CD8-positive, alpha-beta memory T cell (primary cell): ENCODE measurements around the gene DPM1. TPM values are rescaled to one million over a fixed set of nuclear protein-coding genes. Genes with fewer than 3 reads are reported as not detected.

Experiments
- CTCF ChIA-PET: fragments of 350-600 bp; sonication (Branson Sonifier 250); formaldehyde crosslinking; loops from one replicate; lab custom pipeline; 2021; ENCODE audit warnings: antibody characterized with exemption; lab: Charles Lee
- POLR2A ChIA-PET: fragments of 350-600 bp; sonication (Branson Sonifier 250); formaldehyde crosslinking; loops from one replicate; lab custom pipeline; 2021; ENCODE audit warnings: antibody characterized with exemption; lab: Charles Lee
- DNase-seq, 5 donors: peaks; one replicate each; pipeline versions ENCODE4 v3.0.0 to v3.0.0-alpha.2; 2020 to 2022; ENCODE audit warnings: mixed read lengths in 1 of 5
- H3K27ac ChIP-seq: one replicate; pipeline ENCODE4 v1.7.0; 2013; ENCODE audit warnings: low read depth, mild to moderate bottlenecking, low read length, moderate library complexity
- H3K27me3 ChIP-seq: 2 replicates; pipeline ENCODE4 v1.7.0; 2013; ENCODE audit warnings: low read length, mild to moderate bottlenecking; ENCODE audit not compliant: insufficient read depth, poor library complexity, severe bottlenecking
- H3K36me3 ChIP-seq: 2 replicates; pipeline ENCODE4 v1.7.0; 2013; ENCODE audit warnings: mild to moderate bottlenecking, low read length, moderate library complexity; ENCODE audit not compliant: insufficient read depth
- H3K4me1 ChIP-seq: 2 replicates; pipeline ENCODE4 v1.7.0; 2013; ENCODE audit warnings: mild to moderate bottlenecking, low read length, moderate library complexity; ENCODE audit not compliant: insufficient read depth
- H3K4me3 ChIP-seq: 2 replicates; pipeline ENCODE4 v1.7.0; 2013; ENCODE audit warnings: mild to moderate bottlenecking, low read length
- H3K9me3 ChIP-seq: 2 replicates; pipeline ENCODE4 v1.7.0; 2013; ENCODE audit warnings: mild to moderate bottlenecking, low read length
- H3K27ac Mint-ChIP-seq, 8 donors: one replicate each; pipeline ENCODE4 v1.8.0; 2020 to 2021; ENCODE audit warnings: mixed read lengths in 8 of 8, mild to moderate bottlenecking in 6 of 8, inconsistent platforms in 3 of 8, moderate library complexity in 3 of 8
- H3K27me3 Mint-ChIP-seq, 2 donors: one replicate each; pipeline ENCODE4 v1.8.0; 2020 to 2021; ENCODE audit warnings: mixed read lengths in 2 of 2, mild to moderate bottlenecking in 1 of 2, moderate library complexity in 1 of 2
- H3K36me3 Mint-ChIP-seq, 3 donors: one replicate each; pipeline ENCODE4 v1.8.0; 2020 to 2021; ENCODE audit warnings: mixed read lengths in 3 of 3, inconsistent platforms in 1 of 3, mild to moderate bottlenecking in 1 of 3
- H3K4me1 Mint-ChIP-seq, 3 donors: one replicate each; pipeline ENCODE4 v1.8.0; 2020 to 2021; ENCODE audit warnings: mixed read lengths in 3 of 3, inconsistent platforms in 1 of 3, mild to moderate bottlenecking in 1 of 3
- H3K4me3 Mint-ChIP-seq, 7 donors: one replicate each; pipeline ENCODE4 v1.8.0; 2020 to 2021; ENCODE audit warnings: mixed read lengths in 7 of 7, mild to moderate bottlenecking in 6 of 7, moderate library complexity in 4 of 7, inconsistent platforms in 2 of 7
- H3K9me3 Mint-ChIP-seq, 5 donors: one replicate each; pipeline ENCODE4 v1.8.0; 2020 to 2022; ENCODE audit warnings: mixed read lengths in 5 of 5, mild to moderate bottlenecking in 3 of 5, moderate library complexity in 2 of 5, inconsistent platforms in 1 of 5
- polyA plus RNA-seq: library from polyadenylated mRNA; unstranded; fragments of 300-500 nt; fragmentation: Illumina TruSeq; gene quantifications from one replicate; pipeline ENCODE4 v1.2.3, GENCODE V29; 2021
- total RNA-seq, 2 experiments: library from RNA; stranded (reverse); gene quantifications; one replicate each; pipeline ENCODE4 v1.2.3, GENCODE V29; 2021

Gene DPM1
- total and polyA plus RNA-seq, 3 experiments from 2014 or later, result 65.6 to 77.9 (median 75.1) TPM

DNA sequence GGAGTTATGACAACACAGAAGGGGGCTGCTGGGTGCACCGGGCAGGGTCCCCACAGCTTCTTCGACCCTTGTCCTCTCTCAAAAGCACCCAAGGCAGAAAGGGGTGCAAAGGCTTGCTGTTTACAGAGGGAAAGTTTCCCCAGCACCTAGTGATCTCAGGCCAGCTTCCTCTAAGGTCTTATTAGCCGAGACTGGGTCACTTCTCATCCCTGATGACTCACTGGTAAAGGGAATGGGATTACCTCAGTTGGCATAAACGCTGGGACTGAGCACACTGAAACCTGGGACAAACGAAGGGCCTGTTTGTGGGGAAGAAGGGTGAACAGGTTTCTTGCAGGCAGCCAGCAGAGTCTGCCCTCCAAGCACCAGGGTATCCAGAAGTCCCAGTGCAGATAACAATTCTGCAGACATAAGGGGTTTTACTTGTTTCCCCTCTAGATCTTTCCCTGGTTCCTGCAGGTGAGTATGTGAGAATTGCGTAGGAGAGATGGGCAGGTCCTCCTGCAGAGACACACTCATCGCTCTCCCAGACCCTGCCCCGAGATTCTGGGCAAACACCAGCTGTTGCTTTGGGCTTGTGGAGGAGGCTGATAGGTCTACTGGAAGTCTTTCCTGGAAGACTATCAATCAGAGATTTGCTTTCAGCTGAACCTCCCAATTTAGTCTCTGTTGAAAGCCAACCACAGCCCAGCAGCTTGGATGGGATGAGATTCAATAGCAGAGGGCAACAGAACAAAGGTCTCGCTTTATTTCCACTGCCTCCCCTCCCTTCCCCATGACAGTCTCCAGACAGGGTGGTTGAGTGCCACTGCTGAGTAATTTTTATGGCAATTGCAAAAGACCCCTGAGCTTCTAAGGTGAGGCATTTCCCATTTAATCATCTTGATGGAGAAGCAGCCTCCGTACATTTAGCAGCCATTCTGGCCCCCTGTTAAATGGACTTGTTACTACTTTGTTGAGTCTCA is 38.9 kb upstream of the DPM1 start:
- Histone ChIP-seq H3K4me3 (no peak overlapping the region), H3K36me3 (no peaks in the 10 kb centered on the region), H3K27ac (no peak overlapping the region), H3K4me1 (no peaks in the 10 kb centered on the region), H3K9me3 (no peaks in the 10 kb centered on the region), H3K27me3 (peaks cover 4% of the 10 kb centered on the region)
- no peak overlapping the region for H3K4me3 Mint-ChIP-seq
- ChIA-PET CTCF (interaction anchor here (1.3 to 3.1 kb wide), 2 partner anchors 10 to 16 kb away, joined by 5 to 16 read pairs; no protein-coding TSS in a partner anchor), POLR2A (no interaction called here)
- peaks cover 0 to 2% (median 0%) of the 10 kb centered on the region in 3 donors for H3K4me1 Mint-ChIP-seq
- peaks cover 20 to 39% of the 10 kb centered on the region in 2 donors for H3K27me3 Mint-ChIP-seq
- H3K9me3 Mint-ChIP-seq, result no peaks in the 10 kb centered on the region
- DNase-seq, result no peak
- no peaks in the 10 kb centered on the region for H3K36me3 Mint-ChIP-seq
- H3K27ac Mint-ChIP-seq, result no peak overlapping the region

DNA sequence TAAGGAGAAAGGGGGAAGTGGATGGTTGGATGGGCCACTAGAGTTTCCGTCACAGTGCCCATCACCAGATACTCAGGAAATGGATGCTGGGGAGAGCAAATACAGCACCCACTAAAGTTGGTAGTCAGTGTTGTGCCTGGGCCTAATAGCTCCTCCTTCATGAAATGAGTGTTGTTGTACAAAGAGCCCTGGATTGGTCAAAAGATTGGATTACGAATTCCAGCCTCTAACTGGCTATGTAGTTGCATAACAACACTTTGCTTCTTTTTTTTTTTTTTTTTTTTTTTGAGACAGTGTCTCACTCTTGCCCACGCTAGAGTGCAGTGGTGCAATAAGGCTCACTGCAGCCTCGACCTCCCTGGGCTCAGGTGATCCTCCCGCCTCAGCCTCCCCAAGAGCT is 37.2 kb upstream of the DPM1 start:
- Mint-ChIP-seq H3K36me3 (no peaks in the 10 kb centered on the region), H3K27ac (peak overlapping the region in 1 of 8 donors; percentile 57), H3K4me1 (peaks cover 0 to 2% (median 0%) of the 10 kb centered on the region in 3 donors), H3K4me3 (no peak overlapping the region), H3K27me3 (peaks cover 10 to 26% of the 10 kb centered on the region in 2 donors), H3K9me3 (no peaks in the 10 kb centered on the region)
- POLR2A ChIA-PET, result no interaction called here
- DNase-seq, result no peak
- Histone ChIP-seq H3K27ac (no peak overlapping the region), H3K36me3 (no peaks in the 10 kb centered on the region), H3K9me3 (no peaks in the 10 kb centered on the region), H3K27me3 (no peaks in the 10 kb centered on the region), H3K4me3 (no peak overlapping the region), H3K4me1 (no peaks in the 10 kb centered on the region)
- CTCF ChIA-PET, result interaction anchor here (1.3 to 3.1 kb wide), 2 partner anchors 8 to 15 kb away, joined by 5 to 16 read pairs; no protein-coding TSS in a partner anchor

DNA sequence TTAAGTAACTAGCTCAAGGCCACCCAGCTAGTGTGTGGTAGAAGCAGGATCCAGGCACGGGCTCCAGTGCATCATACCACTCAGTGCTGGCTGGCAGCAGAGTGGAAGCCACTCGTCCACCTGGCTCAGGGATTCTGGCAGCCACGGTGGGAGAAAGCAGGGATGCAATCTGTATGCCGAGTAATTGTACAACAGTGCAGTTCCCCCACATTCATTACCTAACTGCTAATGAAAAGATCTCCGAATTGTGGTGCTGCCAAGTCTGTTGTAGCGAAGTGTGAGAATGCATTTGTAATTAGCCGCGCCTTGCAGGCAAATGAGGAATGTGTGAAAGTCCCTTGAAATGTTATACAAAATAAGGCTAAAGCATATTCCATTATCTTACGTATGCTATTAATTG is 35.5 kb upstream of the DPM1 start:
- ChIA-PET POLR2A (no interaction called here), CTCF (interaction anchor here (0.9 to 2.3 kb wide), 3 partner anchors 11 to 199 kb away, joined by 3 to 5 read pairs (median 4); partner anchors contain the start of gene BCAS4)
- Mint-ChIP-seq H3K27me3 (peaks cover 6 to 18% of the 10 kb centered on the region in 2 donors), H3K36me3 (no peaks in the 10 kb centered on the region), H3K4me1 (peaks cover 0 to 2% (median 0%) of the 10 kb centered on the region in 3 donors), H3K4me3 (no peak overlapping the region), H3K9me3 (no peaks in the 10 kb centered on the region), H3K27ac (no peak overlapping the region)
- H3K36me3 ChIP-seq, result no peaks in the 10 kb centered on the region
- no peak for DNase-seq
- no peaks in the 10 kb centered on the region for H3K9me3 ChIP-seq
- H3K27ac ChIP-seq, result no peak overlapping the region
- no peaks in the 10 kb centered on the region for H3K27me3 ChIP-seq
- no peaks in the 10 kb centered on the region for H3K4me1 ChIP-seq
- H3K4me3 ChIP-seq, result no peak overlapping the region

DNA sequence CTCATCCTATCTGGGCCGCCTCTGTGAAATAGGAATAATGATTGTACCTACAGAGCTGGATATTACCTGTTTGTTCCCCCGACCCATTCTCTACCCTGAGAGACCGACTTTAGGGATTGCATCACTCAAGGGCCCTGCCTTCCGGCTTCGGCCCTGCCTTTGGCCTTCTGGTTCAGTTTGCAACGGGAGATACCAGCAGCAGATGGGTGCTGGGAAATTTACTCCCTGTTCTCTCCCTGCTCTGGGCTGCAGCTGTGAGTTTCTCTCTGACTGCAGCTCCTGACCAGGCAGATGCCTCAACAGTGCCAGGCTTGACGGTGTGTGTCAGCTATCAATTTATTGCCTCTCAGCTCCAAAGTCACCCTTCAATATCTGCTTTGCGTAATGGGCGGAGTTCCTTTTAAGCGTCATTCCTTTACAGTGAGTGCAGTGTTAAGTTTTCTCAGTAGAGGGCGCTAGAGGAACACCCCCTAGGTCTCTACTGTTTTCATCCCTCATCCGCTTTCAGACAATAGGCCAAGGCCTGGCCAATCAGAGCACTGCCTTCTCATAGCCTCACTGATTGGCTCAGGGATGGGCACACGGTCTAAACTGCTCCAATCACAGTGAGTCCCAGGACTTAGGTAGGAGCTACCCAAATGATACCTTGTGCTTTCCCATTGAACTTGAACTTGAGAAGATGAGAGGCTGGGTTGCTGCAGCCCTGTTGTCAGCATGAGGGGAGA is 34.6 kb upstream of the DPM1 start:
- H3K9me3 Mint-ChIP-seq, result no peaks in the 10 kb centered on the region
- H3K27me3 Mint-ChIP-seq, result peaks cover 6 to 11% of the 10 kb centered on the region in 2 donors
- no peak overlapping the region for H3K4me3 Mint-ChIP-seq
- H3K4me3 ChIP-seq, result no peak overlapping the region
- H3K27ac Mint-ChIP-seq, result peak overlapping the region in 1 of 8 donors; percentile 50
- no peak overlapping the region for H3K27ac ChIP-seq
- H3K27me3 ChIP-seq, result peaks cover 2% of the 10 kb centered on the region
- no peaks in the 10 kb centered on the region for H3K4me1 ChIP-seq
- no peaks in the 10 kb centered on the region for H3K36me3 ChIP-seq
- no peaks in the 10 kb centered on the region for H3K36me3 Mint-ChIP-seq
- POLR2A ChIA-PET, result no interaction called here
- no peaks in the 10 kb centered on the region for H3K9me3 ChIP-seq
- CTCF ChIA-PET, result interaction anchor here (0.6 to 9.3 kb wide), 6 partner anchors 10 to 922 kb away, joined by 3 to 79 read pairs (median 4); partner anchors contain the start of gene BCAS4
- DNase-seq, result peak in 2 of 5 donors; percentile 24 to 34
- peaks cover 0 to 2% (median under 1%) of the 10 kb centered on the region in 3 donors for H3K4me1 Mint-ChIP-seq

DNA sequence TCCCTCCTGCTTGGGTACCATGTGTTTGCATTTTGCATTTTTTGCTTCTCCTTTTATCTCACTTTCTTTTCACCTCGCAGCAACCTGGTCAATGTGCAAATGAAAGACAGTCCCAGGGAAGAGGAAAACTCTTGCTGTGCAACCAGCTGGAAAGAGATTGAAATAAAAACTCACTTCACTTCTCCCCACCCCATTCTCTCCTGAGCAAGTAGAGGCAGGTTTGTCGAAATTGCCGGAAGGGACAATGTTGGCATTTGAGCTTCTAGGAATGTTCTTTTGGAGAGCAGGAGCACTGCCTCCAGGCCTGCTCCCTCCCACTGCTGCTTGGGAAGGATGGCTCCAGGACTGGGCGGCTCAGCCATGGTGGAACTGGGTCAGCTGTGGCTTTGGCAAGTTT is 34.0 kb upstream of the DPM1 start:
- Histone ChIP-seq H3K36me3 (no peaks in the 10 kb centered on the region), H3K9me3 (no peaks in the 10 kb centered on the region), H3K27ac (no peak overlapping the region), H3K27me3 (peaks cover 3% of the 10 kb centered on the region), H3K4me1 (no peaks in the 10 kb centered on the region), H3K4me3 (no peak overlapping the region)
- H3K4me1 Mint-ChIP-seq, result peaks cover 2 to 4% (median 3%) of the 10 kb centered on the region in 3 donors
- no peaks in the 10 kb centered on the region for H3K36me3 Mint-ChIP-seq
- DNase-seq, result no peak
- no peak overlapping the region for H3K4me3 Mint-ChIP-seq
- ChIA-PET POLR2A (no interaction called here), CTCF (interaction anchor here (2.3 to 9.3 kb wide), 3 partner anchors 10 to 334 kb away, joined by 5 to 79 read pairs (median 7); no protein-coding TSS in a partner anchor)
- no peaks in the 10 kb centered on the region for H3K9me3 Mint-ChIP-seq
- H3K27ac Mint-ChIP-seq, result peak overlapping the region in 1 of 8 donors; percentile 50
- H3K27me3 Mint-ChIP-seq, result peaks cover 10 to 14% of the 10 kb centered on the region in 2 donors

DNA sequence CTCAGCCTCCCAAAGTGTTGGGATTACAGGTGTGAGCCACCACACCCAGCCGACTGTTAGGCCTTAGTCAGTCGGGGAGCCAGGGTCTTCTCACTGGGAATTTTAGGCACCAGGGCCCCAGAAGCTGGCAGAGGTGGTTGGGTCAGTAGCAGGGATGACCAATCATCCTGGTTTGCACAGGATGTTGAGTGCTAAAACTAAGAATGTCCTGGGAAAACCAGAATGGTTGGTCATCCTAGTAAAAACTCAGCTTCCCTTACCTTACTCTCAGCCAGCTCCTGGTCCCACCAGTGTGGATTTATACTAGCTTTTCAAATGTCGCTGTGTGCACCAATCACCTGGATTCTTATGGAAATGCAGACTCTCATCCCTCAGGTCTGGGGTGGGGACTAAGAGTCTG is 32.7 kb upstream of the DPM1 start:
- H3K4me3 Mint-ChIP-seq, result no peak overlapping the region
- Histone ChIP-seq H3K4me3 (no peak overlapping the region), H3K9me3 (no peaks in the 10 kb centered on the region), H3K27ac (no peak overlapping the region), H3K27me3 (peaks cover 3% of the 10 kb centered on the region), H3K4me1 (no peaks in the 10 kb centered on the region), H3K36me3 (no peaks in the 10 kb centered on the region)
- ChIA-PET CTCF (interaction anchor here (3.0 to 9.3 kb wide), 2 partner anchors 9 to 317 kb away, joined by 14 to 79 read pairs; no protein-coding TSS in a partner anchor), POLR2A (no interaction called here)
- H3K27ac Mint-ChIP-seq, result no peak overlapping the region
- H3K4me1 Mint-ChIP-seq, result peaks cover 2 to 4% (median 3%) of the 10 kb centered on the region in 3 donors
- no peaks in the 10 kb centered on the region for H3K9me3 Mint-ChIP-seq
- peaks cover 15 to 21% of the 10 kb centered on the region in 2 donors for H3K27me3 Mint-ChIP-seq
- no peak for DNase-seq
- no peaks in the 10 kb centered on the region for H3K36me3 Mint-ChIP-seq

DNA sequence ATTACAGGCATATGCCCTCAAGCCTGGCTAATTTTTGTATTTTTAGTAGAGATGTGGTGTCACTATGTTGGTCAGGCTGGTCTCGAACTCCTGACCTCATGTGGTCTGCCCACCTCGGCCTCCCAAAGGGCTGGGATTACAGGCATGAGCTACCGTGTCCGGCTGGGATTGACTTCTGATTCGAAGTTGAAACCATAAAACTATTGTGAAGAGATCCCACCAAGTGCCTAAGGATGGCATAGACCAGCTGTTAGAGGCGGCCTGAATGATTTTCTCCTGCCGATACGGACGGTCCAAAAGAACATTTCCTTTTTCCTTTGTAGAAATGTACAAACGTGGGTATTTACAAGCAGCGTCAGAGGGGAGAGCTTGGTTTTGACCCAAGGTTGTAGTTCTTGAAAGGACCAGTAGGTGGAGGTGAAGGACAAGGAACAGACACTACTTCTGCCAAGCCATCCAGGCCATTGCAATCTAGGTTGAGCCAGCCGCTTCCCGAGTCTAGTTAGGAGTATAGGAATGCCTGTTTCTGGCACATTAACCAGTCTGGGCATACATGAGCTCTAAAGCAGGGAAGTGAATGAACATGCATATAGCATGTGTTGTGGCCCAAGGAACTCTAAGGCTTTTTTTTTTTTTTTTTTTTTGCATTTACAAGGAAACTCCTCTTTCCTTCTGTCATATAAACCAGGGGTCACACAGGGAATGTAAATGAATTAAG is 29.3 kb upstream of the DPM1 start:
- CTCF ChIA-PET, result interaction anchor here (0.6 to 9.3 kb wide), 26 partner anchors 10 to 641 kb away, joined by 3 to 79 read pairs (median 3); partner anchors contain the start of gene BCAS4
- H3K27ac ChIP-seq, result no peak overlapping the region
- no peak overlapping the region for H3K27ac Mint-ChIP-seq
- peaks cover 0 to 4% (median 3%) of the 10 kb centered on the region in 3 donors for H3K4me1 Mint-ChIP-seq
- POLR2A ChIA-PET, result no interaction called here
- H3K9me3 Mint-ChIP-seq, result no peaks in the 10 kb centered on the region
- no peaks in the 10 kb centered on the region for H3K9me3 ChIP-seq
- no peak overlapping the region for H3K4me3 Mint-ChIP-seq
- DNase-seq, result peak; percentile 35 to 69 (median 61)
- no peaks in the 10 kb centered on the region for H3K36me3 ChIP-seq
- H3K27me3 Mint-ChIP-seq, result peaks cover 32 to 38% of the 10 kb centered on the region in 2 donors
- H3K4me3 ChIP-seq, result no peak overlapping the region
- peaks cover 6% of the 10 kb centered on the region for H3K27me3 ChIP-seq
- no peaks in the 10 kb centered on the region for H3K4me1 ChIP-seq
- H3K36me3 Mint-ChIP-seq, result no peaks in the 10 kb centered on the region
